H54 (cell line): Measurements from ENCODE around the gene PURA.

Experiments
- DNase-seq: peaks from one replicate; pipeline ENCODE4 v3.0.0; 2011; ENCODE audit warnings: low spot score, mixed read lengths; ENCODE audit not compliant: insufficient read length
- FAIRE-seq: peaks from 3 replicates; lab custom pipeline; 2011; peaks lifted over from hg19 to GRCh38; lab: Jason Lieb, UNC
- POLR2A ChIP-seq: IDR thresholded peaks from 2 replicates; pipeline ENCODE4 v1.6.1; 2011; ENCODE audit warnings: low read depth, mild to moderate bottlenecking, low read length

The PURA gene

DNA sequence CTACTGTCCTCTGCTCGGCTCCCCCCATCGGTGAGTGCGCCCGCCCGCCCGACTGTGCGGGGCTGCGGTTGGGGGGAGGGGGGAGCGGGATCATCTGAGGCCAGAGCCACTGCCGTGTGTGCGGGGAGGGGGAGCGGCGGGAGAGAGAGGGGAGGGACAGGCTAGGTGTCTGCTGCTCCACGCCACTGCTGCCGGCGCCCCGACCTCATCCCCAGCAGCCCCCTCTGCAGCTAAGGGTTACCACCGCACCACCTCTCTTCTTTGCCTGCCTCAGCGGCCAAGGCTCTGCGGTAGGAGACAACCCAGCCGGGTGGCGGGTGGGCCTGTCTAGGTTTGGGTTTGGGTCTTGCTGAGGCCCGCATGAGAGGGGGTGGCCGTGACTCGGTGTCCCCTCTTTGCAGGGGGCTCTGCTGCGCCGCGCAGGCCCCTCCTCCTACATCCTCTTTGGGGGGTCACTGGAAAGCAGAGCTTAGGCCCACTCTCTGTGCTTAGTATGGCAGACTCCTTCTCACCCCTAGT, 670 bp upstream of the PURA start:
- DNase-seq (no peak), FAIRE-seq (no peak)
- TF ChIP-seq POLR2A: no peak

DNA sequence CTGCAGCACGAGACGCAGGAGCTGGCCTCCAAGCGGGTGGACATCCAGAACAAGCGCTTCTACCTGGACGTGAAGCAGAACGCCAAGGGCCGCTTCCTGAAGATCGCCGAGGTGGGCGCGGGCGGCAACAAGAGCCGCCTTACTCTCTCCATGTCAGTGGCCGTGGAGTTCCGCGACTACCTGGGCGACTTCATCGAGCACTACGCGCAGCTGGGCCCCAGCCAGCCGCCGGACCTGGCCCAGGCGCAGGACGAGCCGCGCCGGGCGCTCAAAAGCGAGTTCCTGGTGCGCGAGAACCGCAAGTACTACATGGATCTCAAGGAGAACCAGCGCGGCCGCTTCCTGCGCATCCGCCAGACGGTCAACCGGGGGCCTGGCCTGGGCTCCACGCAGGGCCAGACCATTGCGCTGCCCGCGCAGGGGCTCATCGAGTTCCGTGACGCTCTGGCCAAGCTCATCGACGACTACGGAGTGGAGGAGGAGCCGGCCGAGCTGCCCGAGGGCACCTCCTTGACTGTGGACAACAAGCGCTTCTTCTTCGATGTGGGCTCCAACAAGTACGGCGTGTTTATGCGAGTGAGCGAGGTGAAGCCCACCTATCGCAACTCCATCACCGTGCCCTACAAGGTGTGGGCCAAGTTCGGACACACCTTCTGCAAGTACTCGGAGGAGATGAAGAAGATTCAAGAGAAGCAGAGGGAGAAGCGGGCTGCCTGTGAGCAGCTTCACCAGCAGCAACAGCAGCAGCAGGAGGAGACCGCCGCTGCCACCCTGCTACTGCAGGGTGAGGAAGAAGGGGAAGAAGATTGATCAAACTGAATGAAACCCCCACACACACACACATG, 654 bp downstream of the PURA start:
- FAIRE-seq: no peak
- TF ChIP-seq POLR2A: no peak
- no peak for DNase-seq

DNA sequence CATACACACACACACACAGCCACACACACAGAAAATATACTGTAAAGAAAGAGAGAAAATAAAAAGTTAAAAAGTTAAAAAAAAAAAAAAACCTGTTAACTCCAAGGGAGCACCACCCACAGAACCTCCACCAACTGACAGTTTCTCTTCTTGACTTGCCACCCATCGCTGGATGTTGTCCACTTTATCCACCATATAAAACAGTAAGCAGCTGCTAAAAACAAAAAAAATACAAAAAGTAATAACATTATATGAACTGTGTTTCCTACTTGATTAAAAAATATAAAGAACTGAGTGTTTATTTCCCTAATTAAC, 1.2 kb downstream of the PURA start:
- TF ChIP-seq POLR2A: no peak
- FAIRE-seq (no peak), DNase-seq (no peak)

DNA sequence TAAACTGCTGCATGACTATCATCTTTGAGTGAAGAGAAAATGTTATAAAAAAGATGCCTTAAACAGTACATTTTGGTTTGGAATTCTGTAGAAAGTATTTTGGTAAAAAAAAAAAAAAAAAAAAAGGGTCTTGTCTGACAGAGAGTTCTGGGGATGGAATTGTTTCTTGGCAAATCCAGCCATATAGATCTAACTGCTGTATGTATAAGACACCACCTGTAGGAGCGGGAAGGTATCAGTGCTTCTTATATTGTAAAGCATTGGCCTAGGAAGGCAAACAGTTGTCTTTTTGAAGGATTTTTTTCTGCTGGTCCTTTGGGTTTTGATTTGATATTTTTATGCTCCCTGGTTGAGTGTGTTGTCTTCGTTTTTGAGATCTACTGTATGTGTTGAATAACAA, 2.8 kb downstream of the PURA start:
- FAIRE-seq (no peak), DNase-seq (no peak)
- TF ChIP-seq POLR2A: no peak

DNA sequence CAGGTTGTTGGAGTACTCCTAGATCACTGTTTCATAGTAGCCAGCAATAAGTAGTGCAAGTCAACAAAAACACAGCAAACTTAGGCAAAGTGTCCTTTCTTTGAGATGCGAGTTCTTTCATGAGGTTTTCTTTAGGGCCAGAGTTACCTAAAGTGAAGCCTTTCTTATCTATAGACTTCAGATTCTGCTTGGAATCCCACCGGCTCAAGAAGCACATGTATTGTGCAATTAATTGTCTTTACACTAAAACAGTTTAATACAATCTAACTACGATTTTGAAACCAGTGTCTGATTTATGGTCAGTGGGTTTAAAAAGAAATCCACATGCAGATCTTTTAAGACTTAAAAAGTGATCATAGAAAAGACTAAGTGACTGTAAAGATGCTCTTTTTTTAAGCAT, 3.6 kb downstream of the PURA start:
- TF ChIP-seq POLR2A: no peak
- DNase-seq (no peak), FAIRE-seq (no peak)

DNA sequence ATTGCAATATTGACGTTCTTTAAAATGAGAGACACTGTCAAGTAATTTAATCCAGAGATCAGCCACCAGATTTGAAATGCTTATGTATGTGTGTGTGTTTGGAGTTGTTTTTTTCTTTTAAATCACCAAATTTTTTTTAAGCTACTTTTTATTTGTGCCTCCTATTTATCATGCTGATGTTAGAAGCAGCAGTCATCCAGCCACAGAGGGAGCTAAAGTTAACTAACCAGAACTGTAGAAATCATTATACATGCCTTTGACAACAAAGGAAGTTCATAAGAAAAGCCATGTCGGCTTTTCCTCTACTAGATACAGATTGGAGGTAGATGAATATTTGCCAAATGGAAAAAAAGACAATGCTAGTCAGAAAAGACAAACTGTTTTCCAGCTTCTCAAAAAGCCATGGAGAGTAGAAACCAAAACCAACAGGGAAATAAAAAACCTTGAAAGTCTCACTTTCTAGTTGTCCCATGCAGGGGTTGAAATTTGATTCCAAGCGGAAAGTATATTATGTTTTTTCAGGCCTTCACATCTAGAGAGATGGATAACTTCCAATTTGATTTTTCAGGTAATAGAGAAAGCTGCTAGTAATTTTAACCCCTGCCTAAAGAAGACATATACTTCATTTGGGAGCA, 4.5 kb downstream of the PURA start:
- FAIRE-seq (no peak), DNase-seq (no peak)

DNA sequence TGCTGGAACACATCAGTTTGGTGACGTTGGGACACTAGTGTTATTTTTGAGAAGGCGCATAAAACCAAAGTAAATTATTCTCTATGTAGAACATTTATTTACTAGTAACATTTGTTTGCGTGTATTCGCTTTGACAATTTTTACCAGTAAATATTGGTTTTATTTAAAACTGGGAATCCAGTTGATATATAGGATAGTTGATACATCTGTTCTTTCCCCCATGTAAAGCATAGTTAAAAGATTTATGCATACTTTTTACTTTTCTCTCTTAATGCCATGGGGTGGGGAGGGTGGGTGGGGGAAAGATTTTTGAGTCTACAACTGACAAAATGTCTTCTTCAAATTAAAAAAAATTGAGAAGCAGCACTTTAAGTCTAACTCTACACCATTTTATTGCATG, 11.7 kb downstream of the PURA start, which contains the start of gene IGIP:
Gene IGIP (plus strand): TSS at position 301 of the 400 bp plus-strand sequence. CDS start 2,540 bp downstream, outside the sequence.
- TF ChIP-seq POLR2A: no peak
- FAIRE-seq (no peak), DNase-seq (no peak)

More for the DNA sequence above, 4.5 kb downstream of the PURA start:
- no peak for TF ChIP-seq POLR2A

DNA sequence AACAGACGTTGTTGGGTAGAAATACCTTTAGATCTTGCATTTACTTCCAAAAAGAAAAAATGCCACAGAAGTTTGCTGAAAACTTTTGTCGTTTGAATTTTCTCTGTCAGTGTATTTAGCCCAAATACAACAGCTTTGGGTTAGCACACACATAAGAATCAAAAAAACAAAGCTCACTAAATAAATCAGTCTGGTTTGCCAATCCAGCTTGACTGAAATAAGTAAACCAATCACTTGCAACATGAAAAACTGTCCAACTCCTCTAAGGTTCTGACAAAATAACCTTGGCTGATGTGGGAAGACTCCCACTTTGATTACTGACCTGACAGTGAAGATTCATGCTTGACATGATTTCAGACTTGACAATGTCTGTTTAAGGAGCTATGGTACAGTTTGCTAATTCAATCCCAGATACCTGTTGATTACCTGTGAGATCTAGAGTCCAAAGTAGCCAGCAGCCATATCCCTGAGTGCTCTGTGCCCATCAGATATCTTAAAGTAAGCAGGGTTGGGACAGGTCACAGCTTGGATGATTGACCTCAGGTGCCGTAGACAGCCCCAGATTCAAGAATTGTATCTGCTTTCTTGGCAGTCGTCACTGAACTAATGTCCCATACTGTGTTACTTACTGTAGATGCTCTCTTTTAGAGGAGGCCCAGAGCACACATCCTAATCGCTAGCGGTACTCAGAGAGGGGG, 12.6 kb downstream of the PURA start:
- no peak for DNase-seq
- no peak for TF ChIP-seq POLR2A
- no peak for FAIRE-seq

DNA sequence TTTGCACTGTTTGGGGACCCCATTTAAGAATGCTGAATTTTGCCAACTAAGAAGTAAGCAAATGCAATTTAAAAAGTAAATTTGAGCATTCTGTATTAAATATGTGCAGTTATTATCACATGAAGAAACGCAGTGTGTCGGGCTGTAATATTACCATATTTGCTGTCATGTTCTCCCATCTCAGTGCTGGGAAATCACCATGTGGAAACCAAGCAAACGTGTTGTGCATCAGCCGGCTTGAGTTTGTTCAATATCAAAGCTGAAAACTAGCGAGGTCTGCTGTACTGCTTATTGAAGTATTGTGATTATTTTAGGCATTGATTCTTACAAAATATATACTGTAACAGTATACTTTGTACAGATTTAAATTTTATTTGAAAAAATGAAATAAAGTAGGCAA, 14.5 kb downstream of the PURA start:
- no peak for DNase-seq
- no peak for FAIRE-seq
- TF ChIP-seq POLR2A: no peak

DNA sequence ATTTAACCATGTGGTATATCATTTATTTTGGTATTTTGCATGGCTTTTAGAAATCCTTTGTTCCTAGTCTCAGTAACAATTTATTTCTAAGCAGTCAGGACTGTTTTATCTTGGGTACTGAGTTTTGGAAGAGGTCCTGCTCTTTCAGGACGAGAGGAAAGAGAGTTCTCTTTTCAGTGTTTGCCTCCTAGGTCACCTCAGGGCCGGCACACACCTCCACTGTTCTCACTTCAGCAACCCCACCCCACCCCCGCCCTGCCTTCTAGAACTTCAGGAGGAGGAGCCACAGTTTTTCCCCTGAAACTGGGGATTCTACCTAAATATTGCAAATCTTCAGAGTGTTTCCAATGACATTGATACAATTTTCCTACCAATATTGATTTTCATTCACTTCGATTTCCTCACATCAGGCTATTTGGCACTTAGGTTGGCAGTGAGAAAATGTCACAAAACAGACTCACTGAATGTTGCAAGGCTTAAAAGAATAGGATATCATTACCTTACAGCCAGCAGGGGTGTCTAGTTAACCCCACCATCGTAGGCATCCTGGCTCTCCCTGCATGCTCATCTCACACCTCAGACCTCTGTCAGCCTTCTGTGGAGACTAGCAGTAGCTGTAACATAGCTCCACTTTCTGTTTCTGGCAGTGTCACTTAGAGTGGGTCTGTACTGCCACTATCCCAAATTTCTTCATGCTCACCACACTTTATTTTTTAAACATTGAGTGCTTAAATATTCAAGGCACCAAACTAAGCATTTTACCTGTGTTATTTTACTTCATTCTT, 17.2 kb downstream of the PURA start:
- no peak for FAIRE-seq
- no peak for DNase-seq
- TF ChIP-seq POLR2A: no peak

DNA sequence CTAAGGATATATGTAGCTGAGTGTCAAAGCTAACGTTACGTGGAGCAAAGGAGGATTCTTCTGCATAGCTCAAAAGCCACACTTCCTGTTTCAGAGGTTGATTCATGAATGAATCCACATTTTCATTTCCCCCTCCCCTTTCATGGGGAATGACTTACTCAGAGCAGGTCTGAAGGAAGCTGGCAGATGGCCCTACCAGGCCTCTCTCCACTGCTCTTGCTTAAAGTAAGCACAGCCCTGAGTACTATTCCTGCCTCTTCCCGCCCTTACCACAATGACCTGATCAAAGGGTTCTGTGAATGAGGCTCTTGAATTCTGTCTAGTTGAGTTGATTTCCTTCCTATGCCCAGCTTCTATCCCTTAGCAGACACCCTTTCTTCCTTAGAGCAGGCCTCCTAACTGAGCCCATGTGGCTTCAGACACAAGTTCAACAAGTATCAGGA, 18.1 kb downstream of the PURA start:
- TF ChIP-seq POLR2A: no peak
- DNase-seq: peak; percentile 85
- FAIRE-seq: peak; percentile 96

DNA sequence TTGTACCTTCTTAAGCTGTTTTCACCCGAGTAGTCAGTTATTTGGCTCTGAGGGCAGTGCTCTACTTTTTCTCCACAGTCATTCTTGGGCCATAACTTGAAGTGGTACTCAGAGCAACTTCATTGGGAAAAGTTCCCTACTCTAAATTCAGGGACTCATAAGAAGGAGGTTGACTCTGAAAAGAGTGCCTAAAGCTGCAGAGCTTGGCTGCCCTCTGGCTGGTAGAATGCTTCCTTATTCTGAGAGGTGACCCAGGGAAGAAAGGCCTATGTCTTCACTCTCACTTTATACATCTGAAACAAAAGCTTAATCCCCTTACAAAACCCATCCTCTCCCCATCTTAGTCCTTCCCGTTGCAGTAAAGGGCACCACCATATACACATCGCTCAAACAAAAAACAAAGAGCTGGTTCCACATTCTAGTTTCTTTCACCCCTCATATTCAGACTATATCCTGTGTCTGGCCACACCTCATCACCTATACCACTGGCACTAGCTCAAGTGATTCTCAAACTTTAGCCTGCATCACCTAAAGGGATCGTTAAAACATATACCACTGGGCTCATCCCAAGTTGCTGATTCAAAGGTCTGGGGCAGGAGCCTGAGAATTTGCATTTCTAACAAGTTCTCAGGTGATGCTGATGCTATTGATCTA, 19.7 kb downstream of the PURA start:
- TF ChIP-seq POLR2A: no peak
- FAIRE-seq: no peak
- no peak for DNase-seq
